ENCODE data around the gene UBE3D. TPM values are rescaled to one million over a fixed set of nuclear protein-coding genes. Genes with fewer than 3 reads are reported as not detected.
"Not testable (repeated sequence)": the region's sequence is repeated elsewhere in the genome, so short reads cannot be mapped to it uniquely, and the experiment has no call there.

The UBE3D gene
- total RNA-seq, 4 donors from 2014 or later: 6.1 to 30.3 (median 14.4) TPM

DNA sequence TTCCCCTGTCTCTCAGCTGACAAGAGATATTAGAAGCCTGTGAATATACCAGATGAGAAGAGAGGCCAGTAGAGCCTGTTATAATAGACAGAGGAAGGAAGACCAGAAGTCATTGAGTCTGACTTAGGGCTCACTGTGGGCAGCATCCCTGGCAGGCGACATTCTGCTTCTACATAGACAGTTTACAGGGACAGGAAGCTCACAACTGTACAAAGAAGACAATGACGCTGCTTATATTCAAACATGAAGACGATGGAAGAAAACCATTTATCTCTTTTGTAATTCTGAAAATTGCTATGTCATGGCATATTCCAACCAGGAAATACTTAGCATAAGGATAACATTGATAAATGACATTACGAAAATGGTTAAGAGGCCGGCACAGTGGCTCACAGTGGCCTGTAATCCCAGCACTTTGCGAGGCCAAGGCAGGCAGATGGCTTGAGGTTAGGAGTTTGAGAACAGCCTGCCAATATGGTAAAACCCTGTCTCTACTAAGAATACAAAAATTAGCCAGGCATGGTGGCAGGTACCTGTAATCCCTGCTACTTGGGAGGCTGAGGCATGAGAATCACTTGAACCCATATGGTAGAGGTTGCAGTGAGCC is 170.9 kb downstream of the UBE3D start:
- no peaks in the 10 kb centered on the region for H3K9me3 ChIP-seq
- DNase-seq: no peak
- intact Hi-C loops (cut with DNase I; ENCODE audit: low total_unique reads): no loop called here
- WGBS, 2 donors (ENCODE audit: low coverage in 1 of 2): 94 to 96% methylated on average over 4 to 6 of the region's 6 CpGs
- no peaks in the 10 kb centered on the region for H3K4me1 ChIP-seq
- H3K27ac ChIP-seq: no peak overlapping the region
- in situ Hi-C loops (cut with MboI; ENCODE audit: low pct_ligation_motif_present in 1 of 4, low pct_unique_long_range_greater_than_20kb in 1 of 4, low sequenced_read_pairs in 3 of 4): no loop called here
- H3K27me3 ChIP-seq: no peaks in the 10 kb centered on the region
- TF ChIP-seq POLR2A (IDR thresholded peaks at IDR 0.05) (no peak), EP300 (IDR thresholded peaks at IDR 0.05; ENCODE audit: low read depth) (no peak), POLR2AphosphoS5 (IDR thresholded peaks at IDR 0.05) (no peak)
- TF ChIP-seq, protein P1, sequence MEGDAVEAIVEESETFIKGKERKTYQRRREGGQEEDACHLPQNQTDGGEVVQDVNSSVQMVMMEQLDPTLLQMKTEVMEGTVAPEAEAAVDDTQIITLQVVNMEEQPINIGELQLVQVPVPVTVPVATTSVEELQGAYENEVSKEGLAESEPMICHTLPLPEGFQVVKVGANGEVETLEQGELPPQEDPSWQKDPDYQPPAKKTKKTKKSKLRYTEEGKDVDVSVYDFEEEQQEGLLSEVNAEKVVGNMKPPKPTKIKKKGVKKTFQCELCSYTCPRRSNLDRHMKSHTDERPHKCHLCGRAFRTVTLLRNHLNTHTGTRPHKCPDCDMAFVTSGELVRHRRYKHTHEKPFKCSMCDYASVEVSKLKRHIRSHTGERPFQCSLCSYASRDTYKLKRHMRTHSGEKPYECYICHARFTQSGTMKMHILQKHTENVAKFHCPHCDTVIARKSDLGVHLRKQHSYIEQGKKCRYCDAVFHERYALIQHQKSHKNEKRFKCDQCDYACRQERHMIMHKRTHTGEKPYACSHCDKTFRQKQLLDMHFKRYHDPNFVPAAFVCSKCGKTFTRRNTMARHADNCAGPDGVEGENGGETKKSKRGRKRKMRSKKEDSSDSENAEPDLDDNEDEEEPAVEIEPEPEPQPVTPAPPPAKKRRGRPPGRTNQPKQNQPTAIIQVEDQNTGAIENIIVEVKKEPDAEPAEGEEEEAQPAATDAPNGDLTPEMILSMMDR (IDR thresholded peaks at IDR 0.05): no peak
- H3K36me3 ChIP-seq: no peaks in the 10 kb centered on the region
- no peak overlapping the region for H3K4me3 ChIP-seq

DNA sequence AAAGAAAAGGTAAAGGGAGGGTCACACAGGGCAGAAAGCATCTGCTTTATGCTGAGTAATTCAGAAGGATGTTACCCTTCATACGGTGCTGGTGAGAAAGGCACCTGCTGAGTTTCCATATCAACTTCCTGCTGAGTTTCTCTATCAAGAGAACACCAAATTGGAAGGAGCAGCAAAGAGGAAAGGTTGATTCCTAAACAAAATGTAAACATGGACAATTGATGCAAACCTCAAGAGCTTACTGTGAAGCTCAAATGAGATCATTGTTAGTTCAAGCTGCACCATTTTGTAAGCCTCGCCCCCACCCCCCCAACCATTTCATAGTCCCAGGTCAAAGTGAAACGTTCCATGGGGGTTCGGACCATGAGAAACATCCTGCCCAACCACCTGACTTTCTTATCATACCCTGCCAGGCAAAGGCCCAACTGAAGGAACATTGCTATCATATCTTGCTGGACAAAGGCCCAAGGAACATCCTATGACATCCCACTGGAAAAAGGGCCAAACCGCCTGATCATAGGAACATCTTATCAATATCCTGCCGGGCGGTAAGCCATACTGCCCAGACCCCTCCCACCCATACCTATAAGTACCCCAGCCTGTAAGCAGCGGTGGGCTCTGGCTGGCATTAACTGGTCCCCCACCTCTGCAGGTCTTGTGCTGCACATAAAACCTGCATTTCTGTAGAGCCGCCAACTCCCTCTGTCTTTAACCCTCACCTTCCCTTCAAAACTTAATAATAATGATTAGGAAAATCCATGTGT is 171.6 kb downstream of the UBE3D start:
- DNase-seq: no peak
- Histone ChIP-seq H3K9me3 (no peaks in the 10 kb centered on the region), H3K27me3 (no peaks in the 10 kb centered on the region), H3K4me3 (no peak overlapping the region), H3K4me1 (no peaks in the 10 kb centered on the region), H3K27ac (no peak overlapping the region), H3K36me3 (no peaks in the 10 kb centered on the region)
- 91 to 92% methylated on average over 3 to 9 of the region's 9 CpGs for WGBS, 2 donors (ENCODE audit: low coverage in 1 of 2)
- intact Hi-C loops (cut with DNase I; ENCODE audit: low total_unique reads) (no loop called here), in situ Hi-C loops (cut with MboI; ENCODE audit: low pct_ligation_motif_present in 1 of 4, low pct_unique_long_range_greater_than_20kb in 1 of 4, low sequenced_read_pairs in 3 of 4) (no loop called here)
- TF ChIP-seq, protein P1 (IDR thresholded peaks at IDR 0.05): no peak
- no peak for TF ChIP-seq POLR2A (IDR thresholded peaks at IDR 0.05)
- no peak for TF ChIP-seq POLR2AphosphoS5 (IDR thresholded peaks at IDR 0.05)
- no peak for TF ChIP-seq EP300 (IDR thresholded peaks at IDR 0.05; ENCODE audit: low read depth)

DNA sequence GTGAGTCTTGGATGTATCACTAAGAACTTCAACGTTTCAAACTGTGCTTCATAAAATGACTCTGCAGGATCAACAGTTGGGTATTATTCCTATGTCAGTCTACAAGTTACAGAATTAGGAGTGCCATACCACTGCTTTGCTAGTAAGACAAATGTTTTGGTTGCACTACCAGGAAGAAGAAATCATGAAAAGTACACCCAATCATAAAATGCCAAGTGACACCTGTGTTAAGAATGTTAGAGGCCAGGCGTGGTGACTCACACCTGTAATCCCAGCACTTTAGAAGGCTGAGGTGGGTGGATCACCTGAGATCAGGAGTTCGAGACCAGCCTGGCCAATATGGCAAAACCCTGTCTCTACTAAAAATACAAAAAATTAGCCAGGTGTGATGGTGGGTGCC is 174.1 kb downstream of the UBE3D start:
- intact Hi-C loops (cut with DNase I; ENCODE audit: low total_unique reads); H3K36me3 ChIP-seq; H3K4me3 ChIP-seq; in situ Hi-C loops (cut with MboI; ENCODE audit: low pct_ligation_motif_present in 1 of 4, low pct_unique_long_range_greater_than_20kb in 1 of 4, low sequenced_read_pairs in 3 of 4); H3K9me3 ChIP-seq; H3K4me1 ChIP-seq; H3K27me3 ChIP-seq; H3K27ac ChIP-seq: not testable (repeated sequence)
- peak; percentile 10 for DNase-seq
- WGBS, 2 donors (ENCODE audit: low coverage in 1 of 2): 33 to 71% methylated on average over 1 to 3 of the region's 3 CpGs

DNA sequence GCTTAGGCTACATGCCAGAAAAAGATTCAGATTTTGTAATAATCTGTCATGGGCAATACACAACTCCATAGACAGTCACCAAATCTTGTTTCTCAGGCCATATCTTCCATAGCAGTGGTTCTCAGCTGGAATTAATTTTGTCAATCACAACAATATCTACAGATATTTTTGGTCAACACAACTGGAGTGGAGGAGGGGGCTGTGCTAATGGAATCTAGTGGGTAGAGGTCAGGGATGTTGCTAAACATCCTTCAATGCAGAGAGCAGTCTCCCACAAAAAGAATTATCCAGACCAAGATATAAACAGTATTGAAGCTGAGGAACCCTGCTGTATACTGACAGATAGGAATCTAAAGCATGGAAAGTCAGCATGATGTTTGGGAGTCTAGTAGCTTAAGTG is 174.6 kb downstream of the UBE3D start:
- intact Hi-C loops (cut with DNase I; ENCODE audit: low total_unique reads) (no loop called here), in situ Hi-C loops (cut with MboI; ENCODE audit: low pct_ligation_motif_present in 1 of 4, low pct_unique_long_range_greater_than_20kb in 1 of 4, low sequenced_read_pairs in 3 of 4) (no loop called here)
- no peaks in the 10 kb centered on the region for H3K36me3 ChIP-seq
- no peak overlapping the region for H3K4me3 ChIP-seq
- no peaks in the 10 kb centered on the region for H3K9me3 ChIP-seq
- no peaks in the 10 kb centered on the region for H3K4me1 ChIP-seq
- H3K27ac ChIP-seq: no peak overlapping the region
- TF ChIP-seq, protein P1 (IDR thresholded peaks at IDR 0.05): no peak
- no peak for TF ChIP-seq POLR2AphosphoS5 (IDR thresholded peaks at IDR 0.05)
- TF ChIP-seq EP300 (IDR thresholded peaks at IDR 0.05; ENCODE audit: low read depth): no peak
- TF ChIP-seq POLR2A (IDR thresholded peaks at IDR 0.05): no peak
- H3K27me3 ChIP-seq: no peaks in the 10 kb centered on the region
- no peak for DNase-seq

Measured in transverse colon (tissue), 4 donors.